H9 (cell line): ENCODE data around the gene RNF31. TPM values are rescaled to one million over a fixed set of nuclear protein-coding genes. Genes with fewer than 3 reads are reported as not detected.

Experiments used
- DNase-seq: peaks from one replicate; pipeline ENCODE4 v3.0.0-alpha.2; 2017
- H2AFZ ChIP-seq: one replicate; pipeline ENCODE4 v1.6.1; 2013; ENCODE audit warnings: mild to moderate bottlenecking, low read length, control low read depth, moderate library complexity
- H2AK5ac ChIP-seq: 2 replicates; pipeline ENCODE4 v1.6.1; 2013; ENCODE audit warnings: low read length, control low read depth, mixed read lengths; ENCODE audit not compliant: insufficient read length
- H2BK120ac ChIP-seq: one replicate; pipeline ENCODE4 v1.6.1; 2013; ENCODE audit warnings: low read depth, mild to moderate bottlenecking, low read length, control low read depth, inconsistent platforms; ENCODE audit not compliant: poor library complexity, severe bottlenecking
- H2BK12ac ChIP-seq: 2 replicates; pipeline ENCODE4 v1.6.1; 2013; ENCODE audit warnings: low read length, control low read depth, mixed read lengths, low read depth; ENCODE audit not compliant: insufficient read length
- H2BK15ac ChIP-seq: 2 replicates; pipeline ENCODE4 v1.6.1; 2013; ENCODE audit warnings: low read depth, low read length, control low read depth
- H2BK20ac ChIP-seq: one replicate; pipeline ENCODE4 v1.6.1; 2013; ENCODE audit warnings: low read depth, mild to moderate bottlenecking, low read length, control low read depth, inconsistent platforms; ENCODE audit not compliant: poor library complexity, severe bottlenecking
- H2BK5ac ChIP-seq: 2 replicates; pipeline ENCODE4 v1.6.1; 2013; ENCODE audit warnings: low read length, control low read depth, mixed read lengths; ENCODE audit not compliant: insufficient read length
- H3K14ac ChIP-seq: 2 replicates; pipeline ENCODE4 v1.6.1; 2013; ENCODE audit warnings: low read length, control low read depth; ENCODE audit not compliant: insufficient read depth
- H3K18ac ChIP-seq: 2 replicates; pipeline ENCODE4 v1.6.1; 2013; ENCODE audit warnings: low read depth, mild to moderate bottlenecking, mixed read lengths, low read length, control low read depth; ENCODE audit not compliant: insufficient read length
- H3K23ac ChIP-seq: 2 replicates; pipeline ENCODE4 v1.6.1; 2013; ENCODE audit warnings: low read length, control low read depth, mixed read lengths, low read depth; ENCODE audit not compliant: insufficient read length
- H3K23me2 ChIP-seq: 2 replicates; pipeline ENCODE4 v1.6.1; 2013; ENCODE audit warnings: low read depth, mild to moderate bottlenecking, mixed read lengths, low read length, control low read depth; ENCODE audit not compliant: insufficient read length, poor library complexity, severe bottlenecking
- H3K27ac ChIP-seq: 2 replicates; pipeline ENCODE4 v1.5.1; 2013; ENCODE audit warnings: low read length, control low read depth, mixed read lengths, low read depth; ENCODE audit not compliant: insufficient read length
- H3K27me3 ChIP-seq: 2 replicates; pipeline ENCODE4 v1.6.1; 2013; ENCODE audit warnings: low read length, control low read depth, inconsistent platforms; ENCODE audit not compliant: insufficient read depth
- H3K4ac ChIP-seq: 2 replicates; pipeline ENCODE4 v1.6.1; 2013; ENCODE audit warnings: low read depth, mild to moderate bottlenecking, control low read depth, inconsistent platforms, low read length, moderate library complexity
- H3K4me1 ChIP-seq: 2 replicates; pipeline ENCODE4 v1.6.1; 2013; ENCODE audit warnings: low read length, control low read depth, inconsistent platforms; ENCODE audit not compliant: insufficient read depth
- H3K4me2 ChIP-seq: 2 replicates; pipeline ENCODE4 v1.6.1; 2013; ENCODE audit warnings: low read length, control low read depth, mixed read lengths; ENCODE audit not compliant: insufficient read length, insufficient read depth
- H3K56ac ChIP-seq: 2 replicates; pipeline ENCODE4 v1.6.1; 2013; ENCODE audit warnings: low read depth, mild to moderate bottlenecking, mixed read lengths, low read length, control low read depth; ENCODE audit not compliant: insufficient read length
- H3K79me1 ChIP-seq: 2 replicates; pipeline ENCODE4 v1.6.1; 2013; ENCODE audit warnings: low read depth, mild to moderate bottlenecking, moderate library complexity, low read length, control low read depth, inconsistent platforms; ENCODE audit not compliant: insufficient read depth, poor library complexity, severe bottlenecking
- H3K79me2 ChIP-seq: 2 replicates; pipeline ENCODE4 v1.6.1; 2013; ENCODE audit warnings: low read length, control low read depth, inconsistent platforms; ENCODE audit not compliant: insufficient read depth
- H3K9ac ChIP-seq: 2 replicates; pipeline ENCODE4 v1.6.1; 2013; ENCODE audit warnings: low read length, control low read depth, mixed read lengths; ENCODE audit not compliant: insufficient read length; ENCODE audit errors: extremely low read depth
- H3K9me3 ChIP-seq: one replicate; pipeline ENCODE4 v1.6.1; 2013; ENCODE audit warnings: low read depth, low read length, inconsistent platforms; ENCODE audit not compliant: control insufficient read depth
- H3T11ph ChIP-seq: one replicate; pipeline ENCODE4 v1.6.1; 2013; ENCODE audit warnings: mild to moderate bottlenecking, low read length, control low read depth, inconsistent platforms
- H4K20me1 ChIP-seq: one replicate; pipeline ENCODE4 v1.6.1; 2013; ENCODE audit not compliant: control insufficient read depth, insufficient read length, insufficient read depth
- H4K5ac ChIP-seq: 2 replicates; pipeline ENCODE4 v1.6.1; 2013; ENCODE audit warnings: low read depth, mild to moderate bottlenecking, mixed read lengths, low read length, control low read depth; ENCODE audit not compliant: insufficient read length
- H4K8ac ChIP-seq: replicated peaks from 2 replicates; pipeline ENCODE4 v1.6.1; 2013; ENCODE audit warnings: low read length, control low read depth, mixed read lengths, low read depth; ENCODE audit not compliant: insufficient read length
- H4K91ac ChIP-seq: 2 replicates; pipeline ENCODE4 v1.6.1; 2013; ENCODE audit warnings: low read depth, mild to moderate bottlenecking, moderate library complexity, mixed read lengths, low read length, control low read depth; ENCODE audit not compliant: insufficient read length
- H3K27ac Mint-ChIP-seq, 3 experiments: 2 replicates in 2 of 3; 3 replicates in 1 of 3; pipeline ENCODE4 v1.8.0; 2020 to 2021; ENCODE audit warnings: mixed read lengths in 3 of 3, mild to moderate bottlenecking in 1 of 3, moderate library complexity in 1 of 3
- H3K27me3 Mint-ChIP-seq: 2 replicates; pipeline ENCODE4 v1.8.0; 2021; ENCODE audit warnings: low read depth, mild to moderate bottlenecking, moderate library complexity, mixed read lengths
- H3K36me3 Mint-ChIP-seq, 3 experiments: 2 replicates in 2 of 3; 3 replicates in 1 of 3; pipeline ENCODE4 v1.8.0; 2020 to 2021; ENCODE audit warnings: low read depth in 3 of 3, mixed read lengths in 3 of 3; ENCODE audit not compliant: insufficient read depth in 1 of 3
- H3K4me1 Mint-ChIP-seq, 2 experiments: 2 replicates each; pipeline ENCODE4 v1.8.0; 2020; ENCODE audit warnings: mixed read lengths in 2 of 2
- H3K4me3 Mint-ChIP-seq, 2 experiments: 2 replicates in 1 of 2; 3 replicates in 1 of 2; pipeline ENCODE4 v1.8.0; 2020 to 2021; ENCODE audit warnings: mild to moderate bottlenecking in 2 of 2, mixed read lengths in 2 of 2, moderate library complexity in 1 of 2
- H3K9me3 Mint-ChIP-seq, 2 experiments: 2 replicates in 1 of 2; 3 replicates in 1 of 2; pipeline ENCODE4 v1.8.0; 2020; ENCODE audit warnings: mild to moderate bottlenecking in 2 of 2, mixed read lengths in 2 of 2, moderate library complexity in 1 of 2
- total RNA-seq: library from RNA; stranded (reverse); gene quantifications from 2 replicates; pipeline ENCODE4 v1.2.1, GENCODE V29; 2021
- TF ChIP-seq, protein P1 (sequence below): fragments of 200-600 bp; sonication (generic); conservative IDR thresholded peaks from 3 replicates; pipeline ENCODE4 v1.8.0; 2021; ENCODE audit warnings: antibody characterized with exemption, mild to moderate bottlenecking

Gene RNF31
- total RNA-seq, 1 experiment from 2014 or later = 87.3 TPM

DNA sequence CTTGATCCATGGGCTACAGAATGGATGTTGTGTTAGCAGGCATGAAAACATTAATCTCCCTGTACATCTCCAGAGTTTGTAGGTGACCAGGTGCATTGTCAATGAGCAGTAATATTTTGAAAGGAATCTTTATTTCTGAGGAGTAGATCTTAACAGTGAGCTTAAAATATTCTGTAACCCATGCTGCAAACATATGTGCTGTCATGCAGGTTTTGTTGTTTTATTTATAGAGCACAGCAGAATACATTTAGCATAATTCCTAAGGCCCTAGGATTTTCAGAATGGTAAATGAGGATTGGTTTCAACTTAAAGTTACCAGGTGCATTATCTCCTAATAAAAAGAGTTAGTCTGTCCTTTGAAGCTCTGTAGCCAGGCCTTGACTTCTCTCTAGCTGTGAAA, 20.4 kb upstream of the RNF31 start:
- Histone ChIP-seq H2BK15ac (no peak overlapping the region), H4K5ac (no peak overlapping the region), H3K79me2 (no peaks in the 10 kb centered on the region), H4K8ac (no peak overlapping the region), H3K9ac (no peak overlapping the region), H3K27me3 (no peaks in the 10 kb centered on the region), H3K56ac (no peak overlapping the region), H2AK5ac (no peak overlapping the region), H3K4ac (no peak overlapping the region), H3K4me2 (no peak overlapping the region), H3T11ph (no peak overlapping the region), H2BK12ac (no peak overlapping the region), H3K14ac (no peak overlapping the region), H2AFZ (no peak overlapping the region), H3K9me3 (no peaks in the 10 kb centered on the region), H3K4me1 (no peaks in the 10 kb centered on the region), H4K20me1 (no peaks in the 10 kb centered on the region), H3K27ac (no peak overlapping the region), H3K23ac (no peak overlapping the region), H2BK120ac (no peak overlapping the region), H4K91ac (no peak overlapping the region), H3K18ac (no peak overlapping the region), H3K23me2 (no peaks in the 10 kb centered on the region), H3K79me1 (no peaks in the 10 kb centered on the region), H2BK20ac (no peak overlapping the region), H2BK5ac (no peak overlapping the region)
- TF ChIP-seq, protein P1, sequence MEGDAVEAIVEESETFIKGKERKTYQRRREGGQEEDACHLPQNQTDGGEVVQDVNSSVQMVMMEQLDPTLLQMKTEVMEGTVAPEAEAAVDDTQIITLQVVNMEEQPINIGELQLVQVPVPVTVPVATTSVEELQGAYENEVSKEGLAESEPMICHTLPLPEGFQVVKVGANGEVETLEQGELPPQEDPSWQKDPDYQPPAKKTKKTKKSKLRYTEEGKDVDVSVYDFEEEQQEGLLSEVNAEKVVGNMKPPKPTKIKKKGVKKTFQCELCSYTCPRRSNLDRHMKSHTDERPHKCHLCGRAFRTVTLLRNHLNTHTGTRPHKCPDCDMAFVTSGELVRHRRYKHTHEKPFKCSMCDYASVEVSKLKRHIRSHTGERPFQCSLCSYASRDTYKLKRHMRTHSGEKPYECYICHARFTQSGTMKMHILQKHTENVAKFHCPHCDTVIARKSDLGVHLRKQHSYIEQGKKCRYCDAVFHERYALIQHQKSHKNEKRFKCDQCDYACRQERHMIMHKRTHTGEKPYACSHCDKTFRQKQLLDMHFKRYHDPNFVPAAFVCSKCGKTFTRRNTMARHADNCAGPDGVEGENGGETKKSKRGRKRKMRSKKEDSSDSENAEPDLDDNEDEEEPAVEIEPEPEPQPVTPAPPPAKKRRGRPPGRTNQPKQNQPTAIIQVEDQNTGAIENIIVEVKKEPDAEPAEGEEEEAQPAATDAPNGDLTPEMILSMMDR = no peak
- Mint-ChIP-seq H3K27me3 (no peaks in the 10 kb centered on the region), H3K27ac (no peak overlapping the region), H3K9me3 (no peaks in the 10 kb centered on the region), H3K4me3 (no peak overlapping the region), H3K36me3 (peaks cover 3 to 23% (median 19%) of the 10 kb centered on the region in 3 experiments; a peak in 6 of 7 replicates), H3K4me1 (no peaks in the 10 kb centered on the region)
- DNase-seq = no peak
